Smooth muscle cell of the brain vasculature (primary cell): ENCODE measurements around the gene SETD7.

ENCODE experiments used
- DNase-seq: peaks from one replicate; pipeline ENCODE4 v3.0.0-alpha.2; 2012; ENCODE audit warnings: low read depth, low spot score

SETD7 gene

DNA sequence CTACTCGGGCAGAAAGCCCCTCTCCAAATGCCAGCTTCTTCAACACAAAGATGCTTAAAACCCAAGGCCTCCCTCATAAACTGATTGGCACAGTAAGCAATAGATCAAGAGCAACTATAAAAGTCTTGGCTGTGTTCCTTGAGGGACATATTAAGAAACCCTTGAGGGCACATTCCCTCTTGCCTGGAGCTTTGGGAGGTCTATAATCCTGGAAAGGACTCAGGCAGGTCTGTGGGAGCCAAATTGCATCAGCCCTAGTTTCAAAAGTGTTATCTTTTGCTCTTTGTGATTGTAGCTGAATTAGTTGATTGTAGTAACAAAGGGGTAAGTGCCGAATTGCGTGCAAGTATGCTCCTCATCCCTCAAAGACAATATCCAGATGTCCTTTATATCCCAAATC, 18.6 kb upstream of the SETD7 start:
- no peak for DNase-seq

GRCh38 chr4:139568206-139568955, 12.4 kb upstream of the SETD7 start:
- DNase-seq = no peak

GRCh38 chr4:139567159-139567870, 11.3 kb upstream of the SETD7 start:
- DNase-seq = no peak

DNA sequence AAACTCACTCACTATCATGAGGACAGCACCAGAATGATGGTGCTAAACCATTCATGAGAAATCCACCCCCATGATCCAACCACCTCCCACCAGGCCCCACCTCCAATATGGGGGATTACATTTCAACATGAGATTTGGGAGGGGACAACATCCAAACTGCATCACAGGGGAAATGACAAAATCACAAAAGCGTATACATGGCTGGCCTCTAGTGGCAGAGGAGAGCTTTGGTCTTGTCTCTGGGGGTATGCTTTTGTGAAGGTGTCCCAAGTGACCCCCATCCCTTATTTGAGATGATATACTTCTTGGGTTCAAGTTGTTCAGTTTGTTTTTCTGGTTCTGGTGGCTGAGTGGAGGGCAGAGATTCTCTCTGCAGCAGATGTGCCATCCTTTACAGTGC, 8.5 kb upstream of the SETD7 start:
- DNase-seq = no peak

GRCh38 chr4:139563515-139563914, 7.5 kb upstream of the SETD7 start:
- DNase-seq = no peak

DNA sequence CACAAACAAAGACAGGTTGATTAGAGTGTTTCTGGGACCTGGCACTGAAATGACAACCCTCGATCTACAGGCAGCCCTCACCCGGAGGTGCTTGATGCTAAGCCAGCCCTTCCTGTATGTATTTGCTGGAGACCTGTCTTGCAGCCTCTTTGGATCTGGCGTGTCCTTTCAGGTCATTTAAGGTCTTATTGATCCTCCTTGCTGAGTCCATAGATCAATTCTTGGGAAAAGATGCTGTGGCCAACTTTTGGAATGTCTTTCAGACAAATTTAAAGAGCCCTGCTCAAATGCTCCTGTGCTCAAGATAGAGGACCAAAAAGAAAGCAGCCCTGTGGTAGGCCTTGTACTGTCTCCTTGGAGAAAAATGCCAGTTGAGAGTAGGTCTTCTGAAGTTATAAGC, 6.8 kb upstream of the SETD7 start:
- no peak for DNase-seq

DNA sequence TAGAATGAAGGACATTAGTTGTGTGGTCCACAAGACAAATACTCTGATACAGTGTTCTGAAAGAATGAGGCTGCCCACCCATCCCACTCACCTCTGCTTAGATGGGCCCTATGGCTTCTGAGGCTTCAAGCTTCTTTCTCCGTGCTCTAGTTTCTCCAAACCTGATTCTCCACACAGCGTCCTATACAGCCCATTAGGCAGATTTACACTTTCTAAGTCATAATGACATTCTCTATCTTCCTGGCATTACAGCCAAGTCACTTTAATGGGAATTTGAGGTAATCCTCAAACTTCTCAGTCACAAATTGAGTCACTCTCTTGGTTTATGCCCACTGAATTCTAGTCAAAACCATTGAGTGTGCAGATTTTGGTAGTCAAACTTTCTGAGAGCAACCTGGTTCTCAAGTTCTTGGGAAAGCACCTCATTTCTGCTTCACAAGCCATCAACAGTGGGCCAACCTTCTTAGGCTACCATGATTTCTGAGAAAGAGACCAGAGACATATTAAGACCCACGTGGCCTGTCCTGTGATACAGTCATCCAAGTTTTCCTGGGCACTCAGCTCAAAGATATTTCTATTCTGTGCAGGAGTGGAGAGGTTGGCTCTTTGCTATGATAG, 6.2 kb upstream of the SETD7 start:
- no peak for DNase-seq

GRCh38 chr4:139560406-139561104, 4.5 kb upstream of the SETD7 start:
- no peak for DNase-seq

DNA sequence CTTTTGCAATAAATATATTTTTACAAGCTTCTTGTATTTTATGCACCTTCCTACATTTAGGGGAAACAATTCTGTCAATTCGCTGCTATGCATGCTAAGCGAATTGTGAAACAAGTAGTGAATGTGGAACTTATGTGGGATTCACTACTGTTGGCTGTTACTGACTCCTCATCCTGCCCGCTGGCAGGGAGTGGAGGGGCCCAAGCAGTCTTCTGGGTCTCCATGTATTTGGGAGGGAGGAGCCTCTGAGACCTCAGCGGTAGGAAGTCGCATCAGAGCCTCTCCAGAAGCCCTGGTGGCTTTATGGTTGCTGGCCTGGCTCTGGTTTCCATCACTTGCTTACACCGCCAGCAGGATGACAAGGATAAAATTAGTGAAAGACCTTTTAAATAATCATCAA, 3.7 kb upstream of the SETD7 start:
- no peak for DNase-seq

- DNase-seq = no peak
Measured at GRCh38 chr4:139559089-139559479, 3.1 kb upstream of the SETD7 start.

- DNase-seq = no peak
Measured at GRCh38 chr4:139558235-139559088, 2.4 kb upstream of the SETD7 start.

DNA sequence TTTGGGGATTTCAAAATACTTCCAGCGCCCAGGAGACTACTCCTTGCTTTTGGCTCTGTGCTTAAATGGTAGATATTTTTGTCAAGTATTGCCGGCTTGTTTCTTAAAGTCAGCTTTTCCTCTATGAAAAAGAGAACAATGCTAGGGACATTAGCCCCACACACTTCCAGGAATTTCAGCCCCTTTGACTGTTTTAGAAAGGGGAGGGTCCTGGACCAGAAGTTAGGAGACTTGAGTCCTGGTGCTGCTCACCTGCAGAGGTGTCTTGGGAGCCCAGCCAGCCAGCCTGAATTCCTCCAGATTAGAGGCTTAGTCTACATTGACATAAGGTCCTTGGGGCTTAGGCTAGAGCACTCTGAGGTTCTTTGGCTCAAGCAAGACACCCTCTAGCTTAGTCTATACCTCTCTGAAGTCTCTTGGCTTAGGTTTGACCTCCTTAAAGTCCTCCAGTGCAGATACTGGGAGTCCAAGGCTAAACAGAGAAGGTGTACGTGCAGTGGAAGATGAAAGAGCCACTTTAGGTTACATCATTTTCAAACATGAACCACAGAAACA, 1.6 kb upstream of the SETD7 start:
- DNase-seq = no peak

- DNase-seq = no peak
Measured at GRCh38 chr4:139556724-139557555, 921 bp upstream of the SETD7 start.

- DNase-seq = no peak
Measured at GRCh38 chr4:139555705-139556070, 331 bp downstream of the SETD7 start.

- DNase-seq = no peak
Measured at GRCh38 chr4:139554893-139555704, 920 bp downstream of the SETD7 start.

DNA sequence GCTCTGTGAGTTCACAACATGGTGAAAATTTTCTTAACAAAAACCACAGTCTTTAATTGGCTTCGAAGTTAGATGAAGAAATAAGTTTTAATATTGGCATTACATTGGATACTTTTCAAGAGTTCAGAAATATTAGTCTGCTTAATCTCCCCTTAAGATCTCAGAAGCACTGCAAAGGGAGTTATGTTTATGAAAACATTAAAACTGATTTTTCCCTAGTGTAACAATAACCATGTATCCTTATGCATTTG, 1.5 kb downstream of the SETD7 start:
- DNase-seq = no peak

GRCh38 chr4:139553751-139554641, 2.0 kb downstream of the SETD7 start:
- DNase-seq = no peak

- DNase-seq = no peak
Measured at GRCh38 chr4:139552517-139553307, 3.3 kb downstream of the SETD7 start.
